ENCODE measurements around the gene OR8J3. TPM values are rescaled to one million over a fixed set of nuclear protein-coding genes. Genes with fewer than 3 reads are reported as not detected.
A peak's percentile ranks its signal among the peaks of the same experiment; 100 is the strongest.

The OR8J3 gene
- not detected for polyA plus RNA-seq
- long read RNA-seq, donor 1, result 0 reads
- long read RNA-seq, donor 2, result 0 reads
- long read RNA-seq, donor 3, result 0 reads
- long read RNA-seq, donor 4, result 0 reads
- long read RNA-seq, donor 5, result 0 reads
- long read RNA-seq, donor 6, result 0 reads
- long read RNA-seq, donor 7, result 0 reads
- long read RNA-seq, donor 8, result 0 reads
- long read RNA-seq, donor 9, result 0 reads
- long read RNA-seq, donor 10, result 0 reads

- H3K4me3 ChIP-seq (ENCODE audit: low read depth in 1 of 3, low read length in 3 of 3), result no peak within 1 kb of the TSS
- no peaks in the 10 kb centered on the region for H3K36me3 ChIP-seq (ENCODE audit: control insufficient read depth in 3 of 3, insufficient read depth in 2 of 3, low read depth in 1 of 3, low read length in 3 of 3)
- no peak within 1 kb of the TSS for H3K27ac ChIP-seq (ENCODE audit: low read depth in 1 of 3, low read length in 2 of 3)
- peaks cover 0 to 3% of the 10 kb centered on the region in 2 donors for H3K9me3 ChIP-seq (ENCODE audit: control insufficient read depth in 2 of 2, insufficient read depth in 1 of 2, low read depth in 1 of 2, low read length in 1 of 2)
- DNase-seq (no peak), FAIRE-seq (no peak)
- H3K4me1 ChIP-seq (ENCODE audit: control insufficient read depth in 3 of 3, insufficient read depth in 2 of 3, low read depth in 1 of 3, low read length in 2 of 3), result no peaks in the 10 kb centered on the region
- no peaks in the 10 kb centered on the region for H3K27me3 ChIP-seq (ENCODE audit: control insufficient read depth in 3 of 3, insufficient read depth in 3 of 3, low read length in 3 of 3)
These were observed at the start of gene OR8J3 for GRCh38 chr11:56140151-56140661. Gene OR8J3, minus strand, starts transcription at chr11:56140201. Its CDS starts 2,483 bp downstream, at chr11:56137718.

- DNase-seq, result no peak
- 90 to 92% (median 92%) methylated on average over 3 of the region's 3 CpGs for WGBS, 3 donors
- Histone ChIP-seq H3K27ac (ENCODE audit: low read depth in 1 of 3, low read length in 2 of 3) (no peak overlapping the region), H3K36me3 (ENCODE audit: control insufficient read depth in 3 of 3, insufficient read depth in 2 of 3, low read depth in 1 of 3, low read length in 3 of 3) (no peaks in the 10 kb centered on the region), H3K27me3 (ENCODE audit: control insufficient read depth in 3 of 3, insufficient read depth in 3 of 3, low read length in 3 of 3) (no peaks in the 10 kb centered on the region), H3K4me3 (ENCODE audit: low read depth in 1 of 3, low read length in 3 of 3) (no peak overlapping the region), H3K4me1 (ENCODE audit: control insufficient read depth in 3 of 3, insufficient read depth in 2 of 3, low read depth in 1 of 3, low read length in 2 of 3) (no peaks in the 10 kb centered on the region), H3K9me3 (ENCODE audit: control insufficient read depth in 2 of 2, insufficient read depth in 1 of 2, low read depth in 1 of 2, low read length in 1 of 2) (peaks cover 0 to 8% of the 10 kb centered on the region in 2 donors)
- FAIRE-seq, result no peak
These were observed 48.6 kb upstream of the OR8J3 start for GRCh38 chr11:56188602-56189001.

GRCh38 chr11:56183459-56183858 lies 43.5 kb upstream of the OR8J3 start:
- peaks cover 0 to 4% of the 10 kb centered on the region in 2 donors for H3K9me3 ChIP-seq (ENCODE audit: control insufficient read depth in 2 of 2, insufficient read depth in 1 of 2, low read depth in 1 of 2, low read length in 1 of 2)
- DNase-seq, result no peak
- no peak overlapping the region for H3K4me3 ChIP-seq (ENCODE audit: low read depth in 1 of 3, low read length in 3 of 3)
- no peaks in the 10 kb centered on the region for H3K27me3 ChIP-seq (ENCODE audit: control insufficient read depth in 3 of 3, insufficient read depth in 3 of 3, low read length in 3 of 3)
- no peak overlapping the region for H3K27ac ChIP-seq (ENCODE audit: low read depth in 1 of 3, low read length in 2 of 3)
- H3K36me3 ChIP-seq (ENCODE audit: control insufficient read depth in 3 of 3, insufficient read depth in 2 of 3, low read depth in 1 of 3, low read length in 3 of 3), result no peaks in the 10 kb centered on the region
- no peak for FAIRE-seq
- no peaks in the 10 kb centered on the region for H3K4me1 ChIP-seq (ENCODE audit: control insufficient read depth in 3 of 3, insufficient read depth in 2 of 3, low read depth in 1 of 3, low read length in 2 of 3)

- Histone ChIP-seq H3K4me1 (ENCODE audit: control insufficient read depth in 3 of 3, insufficient read depth in 2 of 3, low read depth in 1 of 3, low read length in 2 of 3) (peaks cover 0 to 3% (median 0%) of the 10 kb centered on the region in 3 donors), H3K27ac (ENCODE audit: low read depth in 1 of 3, low read length in 2 of 3) (no peak within 1 kb of the TSS), H3K4me3 (ENCODE audit: low read depth in 1 of 3, low read length in 3 of 3) (no peak within 1 kb of the TSS), H3K27me3 (ENCODE audit: control insufficient read depth in 3 of 3, insufficient read depth in 3 of 3, low read length in 3 of 3) (no peaks in the 10 kb centered on the region), H3K9me3 (ENCODE audit: control insufficient read depth in 2 of 2, insufficient read depth in 1 of 2, low read depth in 1 of 2, low read length in 1 of 2) (peaks cover 0 to 4% of the 10 kb centered on the region in 2 donors), H3K36me3 (ENCODE audit: control insufficient read depth in 3 of 3, insufficient read depth in 2 of 3, low read depth in 1 of 3, low read length in 3 of 3) (no peaks in the 10 kb centered on the region)
- FAIRE-seq, result no peak
- WGBS, 3 donors, result 41 to 57% (median 48%) methylated on average over 1 of the region's 1 CpG
- no peak for DNase-seq
These were observed 36.3 kb upstream of the OR8J3 start, which contains the start of gene OR5J2 for GRCh38 chr11:56176318-56176717. Gene OR5J2, plus strand, starts transcription at chr11:56176618. Its CDS starts 0 bp downstream, at chr11:56176618.

- Histone ChIP-seq H3K27ac (ENCODE audit: low read depth in 1 of 3, low read length in 2 of 3) (no peak overlapping the region), H3K9me3 (ENCODE audit: control insufficient read depth in 2 of 2, insufficient read depth in 1 of 2, low read depth in 1 of 2, low read length in 1 of 2) (no peaks in the 10 kb centered on the region), H3K4me1 (ENCODE audit: control insufficient read depth in 3 of 3, insufficient read depth in 2 of 3, low read depth in 1 of 3, low read length in 2 of 3) (peaks cover 0 to 3% (median 0%) of the 10 kb centered on the region in 3 donors), H3K36me3 (ENCODE audit: control insufficient read depth in 3 of 3, insufficient read depth in 2 of 3, low read depth in 1 of 3, low read length in 3 of 3) (no peaks in the 10 kb centered on the region), H3K27me3 (ENCODE audit: control insufficient read depth in 3 of 3, insufficient read depth in 3 of 3, low read length in 3 of 3) (no peaks in the 10 kb centered on the region), H3K4me3 (ENCODE audit: low read depth in 1 of 3, low read length in 3 of 3) (no peak overlapping the region)
- DNase-seq (peak in 1 of 2 donors; percentile 80), FAIRE-seq (no peak)
- WGBS, 3 donors, result 11 to 45% (median 18%) methylated on average over 3 of the region's 3 CpGs
These were observed 32.3 kb upstream of the OR8J3 start for GRCh38 chr11:56172256-56172830.

- H3K4me3 ChIP-seq (ENCODE audit: low read depth in 1 of 3, low read length in 3 of 3), result no peak overlapping the region
- WGBS, 3 donors, result 42 to 66% (median 53%) methylated on average over 3 of the region's 3 CpGs
- no peaks in the 10 kb centered on the region for H3K4me1 ChIP-seq (ENCODE audit: control insufficient read depth in 3 of 3, insufficient read depth in 2 of 3, low read depth in 1 of 3, low read length in 2 of 3)
- no peak for DNase-seq
- FAIRE-seq, result no peak
- H3K9me3 ChIP-seq (ENCODE audit: control insufficient read depth in 2 of 2, insufficient read depth in 1 of 2, low read depth in 1 of 2, low read length in 1 of 2), result no peaks in the 10 kb centered on the region
- no peaks in the 10 kb centered on the region for H3K27me3 ChIP-seq (ENCODE audit: control insufficient read depth in 3 of 3, insufficient read depth in 3 of 3, low read length in 3 of 3)
- no peaks in the 10 kb centered on the region for H3K36me3 ChIP-seq (ENCODE audit: control insufficient read depth in 3 of 3, insufficient read depth in 2 of 3, low read depth in 1 of 3, low read length in 3 of 3)
- H3K27ac ChIP-seq (ENCODE audit: low read depth in 1 of 3, low read length in 2 of 3), result no peak overlapping the region
These were observed 23.8 kb upstream of the OR8J3 start for GRCh38 chr11:56163804-56164203.

GRCh38 chr11:56160217-56160616 lies 20.2 kb upstream of the OR8J3 start, which contains the start of gene OR8K5:
Gene OR8K5, minus strand, starts transcription at chr11:56160317. Its CDS starts 0 bp downstream, at chr11:56160317.
- Histone ChIP-seq H3K4me1 (ENCODE audit: control insufficient read depth in 3 of 3, insufficient read depth in 2 of 3, low read depth in 1 of 3, low read length in 2 of 3) (no peaks in the 10 kb centered on the region), H3K4me3 (ENCODE audit: low read depth in 1 of 3, low read length in 3 of 3) (no peak within 1 kb of the TSS), H3K9me3 (ENCODE audit: control insufficient read depth in 2 of 2, insufficient read depth in 1 of 2, low read depth in 1 of 2, low read length in 1 of 2) (peaks cover 0 to 3% of the 10 kb centered on the region in 2 donors), H3K27ac (ENCODE audit: low read depth in 1 of 3, low read length in 2 of 3) (no peak within 1 kb of the TSS), H3K36me3 (ENCODE audit: control insufficient read depth in 3 of 3, insufficient read depth in 2 of 3, low read depth in 1 of 3, low read length in 3 of 3) (no peaks in the 10 kb centered on the region), H3K27me3 (ENCODE audit: control insufficient read depth in 3 of 3, insufficient read depth in 3 of 3, low read length in 3 of 3) (no peaks in the 10 kb centered on the region)
- no peak for FAIRE-seq
- DNase-seq, result no peak
- 77 to 82% (median 80%) methylated on average over 3 of the region's 3 CpGs for WGBS, 3 donors

- Histone ChIP-seq H3K36me3 (ENCODE audit: control insufficient read depth in 3 of 3, insufficient read depth in 2 of 3, low read depth in 1 of 3, low read length in 3 of 3) (no peaks in the 10 kb centered on the region), H3K4me1 (ENCODE audit: control insufficient read depth in 3 of 3, insufficient read depth in 2 of 3, low read depth in 1 of 3, low read length in 2 of 3) (no peaks in the 10 kb centered on the region), H3K4me3 (ENCODE audit: low read depth in 1 of 3, low read length in 3 of 3) (no peak overlapping the region), H3K27me3 (ENCODE audit: control insufficient read depth in 3 of 3, insufficient read depth in 3 of 3, low read length in 3 of 3) (no peaks in the 10 kb centered on the region), H3K27ac (ENCODE audit: low read depth in 1 of 3, low read length in 2 of 3) (no peak overlapping the region), H3K9me3 (ENCODE audit: control insufficient read depth in 2 of 2, insufficient read depth in 1 of 2, low read depth in 1 of 2, low read length in 1 of 2) (peaks cover 0 to 27% of the 10 kb centered on the region in 2 donors)
- no peak for FAIRE-seq
- 93 to 96% (median 95%) methylated on average over 15 of the region's 15 CpGs for WGBS, 3 donors
- DNase-seq, result no peak
These were observed 12.3 kb upstream of the OR8J3 start for GRCh38 chr11:56152333-56152732.
